NCI-H446 (cell line): ENCODE data around the gene GRN.
"Not testable (repeated sequence)": the region's sequence is repeated elsewhere in the genome, so short reads cannot be mapped to it uniquely, and the experiment has no call there.

Experiments used
- DNase-seq, 2 experiments: peaks; one replicate each; lab custom pipeline; 2025; lab: John Stamatoyannopoulos, UW

Gene GRN

GRCh38 chr17:44346064-44346844 is 1.2 kb downstream of the GRN start:
- DNase-seq = no peak

GRCh38 chr17:44347206-44348055 is 2.3 kb downstream of the GRN start:
- not testable (repeated sequence) for DNase-seq

GRCh38 chr17:44348234-44348987 is 3.3 kb downstream of the GRN start:
- no peak for DNase-seq

- no peak for DNase-seq
Measured at GRCh38 chr17:44348988-44349364, 3.9 kb downstream of the GRN start.

DNA sequence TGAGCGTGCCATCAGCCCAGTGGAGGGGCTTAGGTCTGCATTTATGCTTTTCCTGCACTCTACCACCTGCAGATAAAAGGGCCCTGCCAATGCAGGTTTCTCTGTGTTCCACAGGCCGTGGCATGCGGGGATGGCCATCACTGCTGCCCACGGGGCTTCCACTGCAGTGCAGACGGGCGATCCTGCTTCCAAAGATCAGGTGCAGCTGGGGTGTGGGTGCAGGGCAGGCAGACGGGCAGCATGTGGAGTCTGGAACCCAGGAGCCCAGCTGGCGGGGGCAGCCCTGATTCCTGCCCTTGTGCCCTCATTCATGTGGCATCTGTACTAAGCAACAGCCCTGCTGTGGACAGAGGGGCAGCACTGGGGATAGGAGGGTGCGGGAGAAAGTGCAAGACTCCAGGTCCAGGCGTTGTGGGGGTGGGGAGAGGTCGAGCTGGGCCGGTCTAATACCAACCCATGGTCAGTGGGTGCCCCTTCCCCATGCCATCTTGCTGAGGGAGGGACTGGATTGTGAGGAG is 4.5 kb downstream of the GRN start:
- DNase-seq = no peak

GRCh38 chr17:44350733-44351226 is 5.7 kb downstream of the GRN start:
- DNase-seq = peak in 1 of 2 experiments; percentile 72

DNA sequence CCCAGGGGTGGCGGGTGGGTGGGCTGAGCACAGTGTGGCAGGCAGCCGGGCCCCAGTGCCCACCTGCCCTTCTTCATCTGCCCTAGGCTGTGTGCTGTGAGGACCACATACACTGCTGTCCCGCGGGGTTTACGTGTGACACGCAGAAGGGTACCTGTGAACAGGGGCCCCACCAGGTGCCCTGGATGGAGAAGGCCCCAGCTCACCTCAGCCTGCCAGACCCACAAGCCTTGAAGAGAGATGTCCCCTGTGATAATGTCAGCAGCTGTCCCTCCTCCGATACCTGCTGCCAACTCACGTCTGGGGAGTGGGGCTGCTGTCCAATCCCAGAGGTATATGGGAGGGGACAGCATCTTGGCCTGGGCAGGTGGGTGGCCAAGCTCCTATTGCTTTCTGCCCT is 6.4 kb downstream of the GRN start:
- DNase-seq = no peak

DNA sequence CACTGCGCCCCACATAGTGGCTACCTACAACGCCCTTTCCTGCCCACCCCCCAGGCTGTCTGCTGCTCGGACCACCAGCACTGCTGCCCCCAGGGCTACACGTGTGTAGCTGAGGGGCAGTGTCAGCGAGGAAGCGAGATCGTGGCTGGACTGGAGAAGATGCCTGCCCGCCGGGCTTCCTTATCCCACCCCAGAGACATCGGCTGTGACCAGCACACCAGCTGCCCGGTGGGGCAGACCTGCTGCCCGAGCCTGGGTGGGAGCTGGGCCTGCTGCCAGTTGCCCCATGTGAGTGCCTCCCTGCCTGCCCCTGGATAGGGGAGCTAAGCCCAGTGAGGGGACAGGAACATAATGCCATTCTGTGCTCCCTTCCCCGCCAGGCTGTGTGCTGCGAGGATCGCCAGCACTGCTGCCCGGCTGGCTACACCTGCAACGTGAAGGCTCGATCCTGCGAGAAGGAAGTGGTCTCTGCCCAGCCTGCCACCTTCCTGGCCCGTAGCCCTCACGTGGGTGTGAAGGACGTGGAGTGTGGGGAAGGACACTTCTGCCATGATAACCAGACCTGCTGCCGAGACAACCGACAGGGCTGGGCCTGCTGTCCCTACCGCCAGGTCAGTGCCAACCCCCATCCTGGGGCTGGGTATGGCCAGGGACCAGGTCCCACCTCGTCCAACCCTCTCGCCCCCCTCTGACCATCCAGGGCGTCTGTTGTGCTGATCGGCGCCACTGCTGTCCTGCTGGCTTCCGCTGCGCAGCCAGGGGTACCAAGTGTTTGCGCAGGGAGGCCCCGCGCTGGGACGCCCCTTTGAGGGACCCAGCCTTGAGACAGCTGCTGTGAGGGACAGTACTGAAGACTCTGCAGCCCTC is 7.1 kb downstream of the GRN start:
- no peak for DNase-seq

GRCh38 chr17:44352828-44353671 is 7.9 kb downstream of the GRN start:
- DNase-seq = no peak

- DNase-seq = no peak
Measured at GRCh38 chr17:44353672-44354331, 8.7 kb downstream of the GRN start.

GRCh38 chr17:44354582-44355561 is 9.8 kb downstream of the GRN start:
- DNase-seq = no peak

GRCh38 chr17:44355642-44356099 is 10.6 kb downstream of the GRN start:
- no peak for DNase-seq

DNA sequence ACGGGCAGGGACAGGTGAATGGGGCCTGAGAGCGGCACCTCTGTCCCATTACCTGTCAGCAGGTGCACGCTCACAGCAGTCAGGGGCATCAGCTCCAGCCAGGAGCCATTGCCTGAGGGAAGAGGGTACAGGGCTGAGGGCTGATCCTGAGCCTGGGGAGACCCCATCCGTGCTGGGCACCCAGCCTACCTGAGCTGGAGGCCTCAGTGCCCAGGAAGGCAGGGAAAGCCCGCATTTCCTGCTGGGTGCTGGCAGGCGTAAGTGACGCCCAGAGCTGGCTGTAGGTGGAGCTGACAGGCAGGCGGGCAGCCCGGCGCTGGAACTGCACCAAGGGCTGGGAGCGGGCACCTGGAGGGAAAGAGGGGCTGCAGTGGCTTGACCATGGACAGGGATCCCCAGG is 11.1 kb downstream of the GRN start:
- DNase-seq = no peak

- DNase-seq = no peak
Measured at GRCh38 chr17:44358066-44358465, 13.0 kb downstream of the GRN start.

DNA sequence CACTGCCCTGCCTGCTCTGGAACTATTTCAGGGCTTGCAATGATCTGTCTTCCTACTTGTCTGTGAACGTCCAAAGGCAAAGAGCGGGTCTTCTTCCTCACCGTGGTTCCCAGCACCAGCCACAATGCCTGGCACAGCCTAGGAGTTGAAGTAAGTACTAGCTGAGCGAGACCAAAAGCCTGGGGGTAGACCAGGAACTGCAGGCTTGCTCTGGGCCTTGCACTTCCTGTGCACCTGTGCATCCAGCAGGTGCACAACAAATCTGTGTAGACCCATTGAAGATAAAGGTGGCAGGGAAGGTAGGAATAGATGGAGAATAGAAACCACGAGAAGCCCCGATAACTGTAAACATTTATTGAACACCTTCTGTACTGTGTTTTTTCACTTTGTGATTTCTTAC is 13.9 kb downstream of the GRN start:
- DNase-seq = no peak

- DNase-seq = no peak
Measured at GRCh38 chr17:44359458-44360143, 14.5 kb downstream of the GRN start.

- no peak for DNase-seq
Measured at GRCh38 chr17:44360144-44360533, 15.0 kb downstream of the GRN start.

- DNase-seq = no peak
Measured at GRCh38 chr17:44360826-44361225, 15.7 kb downstream of the GRN start.
